Colonic mucosa (tissue), 4 donors: ENCODE data around the gene HBM. TPM values are rescaled to one million over a fixed set of nuclear protein-coding genes. Genes with fewer than 3 reads are reported as not detected.
"Not testable (repeated sequence)": the region's sequence is repeated elsewhere in the genome, so short reads cannot be mapped to it uniquely, and the experiment has no call there.

Experiments used
- DNase-seq: peaks from one replicate; pipeline ENCODE4 v3.0.0-alpha.2; 2020
- H3K27ac ChIP-seq: fragments of 200-600 bp; one replicate; pipeline ENCODE4 v1.8.0; 2021
- H3K27me3 ChIP-seq: fragments of 200-600 bp; one replicate; pipeline ENCODE4 v1.8.0; 2021
- H3K36me3 ChIP-seq: fragments of 200-600 bp; one replicate; pipeline ENCODE4 v1.8.0; 2021
- H3K4me1 ChIP-seq: fragments of 200-600 bp; one replicate; pipeline ENCODE4 v1.8.0; 2021; ENCODE audit warnings: mild to moderate bottlenecking
- H3K4me3 ChIP-seq: fragments of 200-600 bp; one replicate; pipeline ENCODE4 v1.8.0; 2021
- H3K9ac ChIP-seq, 2 donors: one replicate each; pipeline ENCODE4 v1.7.0; 2013; ENCODE audit warnings: control low read depth in 2 of 2, low read depth in 2 of 2, low read length in 2 of 2
- H3K9me3 ChIP-seq: fragments of 200-600 bp; one replicate; pipeline ENCODE4 v1.8.0; 2021
- CTCF ChIP-seq: fragments of 200-600 bp; IDR thresholded peaks from one replicate; pipeline ENCODE4 v1.8.0; 2022; ENCODE audit warnings: antibody characterized with exemption, mild to moderate bottlenecking
- intact Hi-C: fragments of 100-400 bp; cut with DNase I; formaldehyde crosslinking; loops from one replicate; pipeline ENCODE4 v1.14.1; 2022
- total RNA-seq, 2 donors: library from RNA; stranded (reverse); fragmentation: NEBNext Ultra II Directional in 1 of 2; extraction: Animal tissue kit (Norgen Biotek cat#: 25700) in 1 of 2; gene quantifications; one replicate each; pipeline ENCODE4 v1.2.1, GENCODE V29; 2021
- donor health status: healthy.
- donor health status: DM: no; HTN: no; CAD: no.
- donor health status: DM: no; HTN: no; CAD: no.

HBM gene
- total RNA-seq, 2 donors from 2014 or later, result not detected

- Histone ChIP-seq H3K9me3 (no peaks in the 10 kb centered on the region), H3K4me3 (no peak overlapping the region), H3K27me3 (no peaks in the 10 kb centered on the region), H3K9ac (no peak overlapping the region), H3K4me1 (no peaks in the 10 kb centered on the region), H3K36me3 (no peaks in the 10 kb centered on the region), H3K27ac (no peak overlapping the region)
- no peak for DNase-seq
- intact Hi-C loops, result no loop called here
- no peak for TF ChIP-seq CTCF
Observed at GRCh38 chr16:119835-120491, 45.8 kb upstream of the HBM start.

DNA sequence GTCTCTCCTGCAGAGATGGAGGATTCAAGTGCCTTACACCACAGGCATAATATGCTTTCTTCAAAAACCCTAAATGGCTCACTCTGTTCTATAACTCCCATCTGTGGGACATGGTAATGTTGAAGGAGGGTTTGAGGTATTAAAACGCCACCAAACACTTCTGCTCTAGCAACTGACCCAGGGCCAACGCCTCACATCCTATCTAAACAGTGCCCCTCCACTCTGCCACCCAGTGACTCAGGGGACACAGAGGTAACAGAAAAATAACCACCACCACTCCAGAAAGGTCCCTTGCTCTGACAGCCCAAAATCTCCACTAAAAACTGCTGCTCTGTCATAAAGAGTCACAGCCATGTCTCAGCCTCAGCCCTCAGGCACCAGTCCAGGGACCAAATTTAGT is 45.0 kb upstream of the HBM start:
- no peaks in the 10 kb centered on the region for H3K27me3 ChIP-seq
- no peak overlapping the region for H3K27ac ChIP-seq
- no peak overlapping the region for H3K9ac ChIP-seq
- H3K9me3 ChIP-seq, result no peaks in the 10 kb centered on the region
- no peaks in the 10 kb centered on the region for H3K36me3 ChIP-seq
- DNase-seq, result no peak
- no peaks in the 10 kb centered on the region for H3K4me1 ChIP-seq
- intact Hi-C loops, result no loop called here
- no peak for TF ChIP-seq CTCF
- no peak overlapping the region for H3K4me3 ChIP-seq

- Histone ChIP-seq H3K4me1 (no peaks in the 10 kb centered on the region), H3K27ac (no peak overlapping the region), H3K27me3 (no peaks in the 10 kb centered on the region), H3K9me3 (no peaks in the 10 kb centered on the region), H3K9ac (no peak overlapping the region), H3K4me3 (no peak overlapping the region), H3K36me3 (no peaks in the 10 kb centered on the region)
- TF ChIP-seq CTCF, result no peak
- intact Hi-C loops, result no loop called here
- DNase-seq, result no peak
Observed at GRCh38 chr16:122361-122760, 43.4 kb upstream of the HBM start.

DNA sequence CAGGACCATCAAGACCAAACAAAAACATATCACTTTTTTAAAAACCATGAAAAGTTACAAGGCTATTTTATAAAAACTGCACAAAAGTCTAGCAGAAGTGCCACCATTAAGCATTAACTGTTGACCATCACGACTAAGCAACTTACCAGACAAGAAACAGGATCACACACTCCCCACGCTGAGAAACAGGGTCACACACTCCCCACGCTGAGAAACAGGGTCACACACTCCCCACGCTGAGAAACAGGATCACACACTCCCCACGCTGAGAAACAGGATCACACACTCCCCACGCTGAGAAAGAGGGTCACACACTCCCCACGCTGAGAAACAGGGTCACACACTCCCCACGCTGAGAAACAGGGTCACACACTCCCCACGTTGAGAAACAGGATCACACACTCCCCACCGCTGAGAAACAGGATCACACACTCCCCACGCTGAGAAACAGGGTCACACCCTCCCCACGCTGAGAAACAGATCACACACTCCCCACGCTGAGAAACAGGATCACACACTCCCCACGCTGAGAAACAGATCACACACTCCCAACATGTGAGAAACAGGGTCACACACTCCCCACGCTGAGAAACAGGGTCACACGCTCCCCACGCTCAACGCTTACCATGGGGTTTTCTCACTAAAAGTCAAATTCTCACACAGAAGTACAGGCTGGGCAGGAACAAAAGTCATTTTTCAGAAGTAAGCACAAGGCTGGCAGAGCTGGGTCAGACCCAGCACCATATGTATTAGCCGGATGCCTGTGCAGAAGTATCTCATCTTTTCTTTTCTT is 42.0 kb upstream of the HBM start:
- H3K9me3 ChIP-seq, H3K4me3 ChIP-seq, H3K36me3 ChIP-seq, H3K9ac ChIP-seq, H3K27ac ChIP-seq, H3K4me1 ChIP-seq, intact Hi-C loops, H3K27me3 ChIP-seq, DNase-seq: not testable (repeated sequence)

GRCh38 chr16:125011-125410 is 40.8 kb upstream of the HBM start:
- H3K27ac ChIP-seq, result no peak overlapping the region

More at GRCh38 chr16:125011-125410, 40.8 kb upstream of the HBM start:
- Histone ChIP-seq H3K4me3 (no peak overlapping the region), H3K9ac (no peak overlapping the region), H3K36me3 (no peaks in the 10 kb centered on the region), H3K27me3 (no peaks in the 10 kb centered on the region), H3K9me3 (no peaks in the 10 kb centered on the region), H3K4me1 (no peaks in the 10 kb centered on the region)
- DNase-seq, result no peak
- intact Hi-C loops, result no loop called here
- no peak for TF ChIP-seq CTCF
